PFSK-1 (cell line): Measurements from ENCODE around the gene OR2V1.

ENCODE experiments used
- FOXP2 ChIP-seq: optimal IDR thresholded peaks from 2 replicates; pipeline ENCODE3; 2011; ENCODE audit warnings: borderline replicate concordance, control low read depth, inconsistent platforms; ENCODE audit not compliant: insufficient read depth; ENCODE audit errors: extremely low read length, extremely low read depth
- POLR2AphosphoS5 ChIP-seq: IDR thresholded peaks from 2 replicates; pipeline ENCODE4 v1.6.1; 2012; ENCODE audit warnings: low read depth, mild to moderate bottlenecking, control low read depth, low read length, moderate library complexity
- REST ChIP-seq, 2 experiments: IDR thresholded peaks; 2 replicates each; pipeline versions ENCODE4 v1.6.1 to v1.8.0; 2011 to 2012; ENCODE audit warnings: low read depth in 2 of 2, low read length in 2 of 2, control low read depth in 1 of 2, inconsistent platforms in 1 of 2, mild to moderate bottlenecking in 1 of 2, moderate library complexity in 1 of 2; ENCODE audit not compliant: insufficient read depth in 1 of 2
- SIN3A ChIP-seq: IDR thresholded peaks from 2 replicates; pipeline ENCODE4 v1.6.1; 2012; ENCODE audit warnings: mild to moderate bottlenecking, low read length, moderate library complexity, borderline replicate concordance; ENCODE audit not compliant: insufficient read depth
- TAF1 ChIP-seq: IDR thresholded peaks from 2 replicates; pipeline ENCODE4 v1.6.1; 2012; ENCODE audit warnings: low read length, control low read depth, borderline replicate concordance; ENCODE audit not compliant: insufficient read depth

The OR2V1 gene

GRCh38 chr5:181171782-181172181 is 40.8 kb upstream of the OR2V1 start:
- TF ChIP-seq SIN3A, result no peak
- no peak for TF ChIP-seq FOXP2
- TF ChIP-seq TAF1, result no peak
- TF ChIP-seq REST (IDR thresholded peaks at IDR 0.05; ENCODE audit: insufficient read depth in 1 of 2, low read depth in 2 of 2, low read length in 2 of 2), result no peak
- no peak for TF ChIP-seq POLR2AphosphoS5

GRCh38 chr5:181170996-181171395 is 40.0 kb upstream of the OR2V1 start:
- no peak for TF ChIP-seq POLR2AphosphoS5

GRCh38 chr5:181170237-181170825 is 39.4 kb upstream of the OR2V1 start:
- TF ChIP-seq TAF1 (no peak), FOXP2 (no peak), REST (IDR thresholded peaks at IDR 0.05; ENCODE audit: insufficient read depth in 1 of 2, low read depth in 2 of 2, low read length in 2 of 2) (no peak), POLR2AphosphoS5 (no peak), SIN3A (no peak)

- TF ChIP-seq REST (IDR thresholded peaks at IDR 0.05; ENCODE audit: insufficient read depth in 1 of 2, low read depth in 2 of 2, low read length in 2 of 2), result peak; percentile 33 to 55; a peak in 2 of 4 replicates
These were observed 38.7 kb upstream of the OR2V1 start for GRCh38 chr5:181169459-181170236.

- TF ChIP-seq TAF1 (no peak), SIN3A (no peak), POLR2AphosphoS5 (no peak), REST (IDR thresholded peaks at IDR 0.05; ENCODE audit: insufficient read depth in 1 of 2, low read depth in 2 of 2, low read length in 2 of 2) (no peak), FOXP2 (no peak)
These were observed 37.7 kb upstream of the OR2V1 start for GRCh38 chr5:181168595-181169118.
